A673 (cell line): Measurements from ENCODE around the gene LPAR6.

Source experiments
- EZH2 ChIP-seq: fragments of 200-600 bp; sonication (generic); IDR thresholded peaks from 2 replicates; pipeline ENCODE4 v1.6.1; 2017; ENCODE audit warnings: borderline replicate concordance, low read depth, mild to moderate bottlenecking, mixed read lengths, antibody characterized with exemption, low read length; ENCODE audit not compliant: poor library complexity, severe bottlenecking
- TF ChIP-seq, protein P1 (sequence below): fragments of 300-800, 200-600 bp; sonication (generic); conservative IDR thresholded peaks from 2 replicates; pipeline ENCODE4 v1.5.1; 2017; ENCODE audit warnings: low read depth, mild to moderate bottlenecking, antibody characterized with exemption, low read length, moderate library complexity, mixed read lengths

- TF ChIP-seq, protein P1, sequence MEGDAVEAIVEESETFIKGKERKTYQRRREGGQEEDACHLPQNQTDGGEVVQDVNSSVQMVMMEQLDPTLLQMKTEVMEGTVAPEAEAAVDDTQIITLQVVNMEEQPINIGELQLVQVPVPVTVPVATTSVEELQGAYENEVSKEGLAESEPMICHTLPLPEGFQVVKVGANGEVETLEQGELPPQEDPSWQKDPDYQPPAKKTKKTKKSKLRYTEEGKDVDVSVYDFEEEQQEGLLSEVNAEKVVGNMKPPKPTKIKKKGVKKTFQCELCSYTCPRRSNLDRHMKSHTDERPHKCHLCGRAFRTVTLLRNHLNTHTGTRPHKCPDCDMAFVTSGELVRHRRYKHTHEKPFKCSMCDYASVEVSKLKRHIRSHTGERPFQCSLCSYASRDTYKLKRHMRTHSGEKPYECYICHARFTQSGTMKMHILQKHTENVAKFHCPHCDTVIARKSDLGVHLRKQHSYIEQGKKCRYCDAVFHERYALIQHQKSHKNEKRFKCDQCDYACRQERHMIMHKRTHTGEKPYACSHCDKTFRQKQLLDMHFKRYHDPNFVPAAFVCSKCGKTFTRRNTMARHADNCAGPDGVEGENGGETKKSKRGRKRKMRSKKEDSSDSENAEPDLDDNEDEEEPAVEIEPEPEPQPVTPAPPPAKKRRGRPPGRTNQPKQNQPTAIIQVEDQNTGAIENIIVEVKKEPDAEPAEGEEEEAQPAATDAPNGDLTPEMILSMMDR, result no peak
- no peak for TF ChIP-seq EZH2
Measured at GRCh38 chr13:48411147-48411794, 1.6 kb downstream of the LPAR6 start.
